ENCODE data around the gene RAPGEF4.

Gene RAPGEF4

GRCh38 chr2:172869861-172870260, 134.2 kb downstream of the RAPGEF4 start:
- Histone ChIP-seq H3K9ac (no peak overlapping the region), H2AFZ (ENCODE audit: low read depth) (no peak overlapping the region), H4K20me1 (ENCODE audit: insufficient read depth) (no peaks in the 10 kb centered on the region), H3K4me2 (no peak overlapping the region), H3K27me3 (ENCODE audit: insufficient read depth, low read depth) (no peaks in the 10 kb centered on the region), H3K79me2 (ENCODE audit: insufficient read depth, low read depth) (no peaks in the 10 kb centered on the region), H3K4me1 (ENCODE audit: low read depth, poor library complexity, severe bottlenecking) (no peaks in the 10 kb centered on the region), H3K36me3 (ENCODE audit: insufficient read depth) (no peaks in the 10 kb centered on the region), H3K27ac (no peak overlapping the region), H3K4me3 (IDR thresholded peaks at IDR 0.05; ENCODE audit: insufficient read depth, low read depth, low read length) (no peak overlapping the region)
- no peak for TF ChIP-seq CTCF (conservative IDR thresholded peaks at IDR 0.05; ENCODE audit: low read depth, low read length)

- H3K36me3 ChIP-seq (ENCODE audit: insufficient read depth), result no peaks in the 10 kb centered on the region
- H3K27ac ChIP-seq, result no peak overlapping the region
- H4K20me1 ChIP-seq (ENCODE audit: insufficient read depth), result no peaks in the 10 kb centered on the region
- no peaks in the 10 kb centered on the region for H3K79me2 ChIP-seq (ENCODE audit: insufficient read depth, low read depth)
- no peak overlapping the region for H2AFZ ChIP-seq (ENCODE audit: low read depth)
- H3K4me1 ChIP-seq (ENCODE audit: low read depth, poor library complexity, severe bottlenecking), result no peaks in the 10 kb centered on the region
- H3K9ac ChIP-seq, result no peak overlapping the region
- no peak overlapping the region for H3K4me3 ChIP-seq (IDR thresholded peaks at IDR 0.05; ENCODE audit: insufficient read depth, low read depth, low read length)
- TF ChIP-seq CTCF (conservative IDR thresholded peaks at IDR 0.05; ENCODE audit: low read depth, low read length), result no peak
- H3K27me3 ChIP-seq (ENCODE audit: insufficient read depth, low read depth), result no peaks in the 10 kb centered on the region
- no peak overlapping the region for H3K4me2 ChIP-seq
Observed at GRCh38 chr2:172870396-172870795, 134.8 kb downstream of the RAPGEF4 start.

GRCh38 chr2:172877826-172878225, 142.2 kb downstream of the RAPGEF4 start:
- Histone ChIP-seq H3K27ac (no peak overlapping the region), H3K4me3 (IDR thresholded peaks at IDR 0.05; ENCODE audit: insufficient read depth, low read depth, low read length) (no peak overlapping the region), H2AFZ (ENCODE audit: low read depth) (no peak overlapping the region), H3K79me2 (ENCODE audit: insufficient read depth, low read depth) (no peaks in the 10 kb centered on the region), H4K20me1 (ENCODE audit: insufficient read depth) (no peaks in the 10 kb centered on the region), H3K9ac (no peak overlapping the region), H3K36me3 (ENCODE audit: insufficient read depth) (no peaks in the 10 kb centered on the region), H3K4me2 (no peak overlapping the region), H3K27me3 (ENCODE audit: insufficient read depth, low read depth) (no peaks in the 10 kb centered on the region), H3K4me1 (ENCODE audit: low read depth, poor library complexity, severe bottlenecking) (no peaks in the 10 kb centered on the region)
- no peak for TF ChIP-seq CTCF (conservative IDR thresholded peaks at IDR 0.05; ENCODE audit: low read depth, low read length)

GRCh38 chr2:172878260-172878659, 142.6 kb downstream of the RAPGEF4 start:
- H3K9ac ChIP-seq, result no peak overlapping the region
- H3K27me3 ChIP-seq (ENCODE audit: insufficient read depth, low read depth), result no peaks in the 10 kb centered on the region

More at GRCh38 chr2:172878260-172878659, 142.6 kb downstream of the RAPGEF4 start:
- Histone ChIP-seq H4K20me1 (ENCODE audit: insufficient read depth) (no peaks in the 10 kb centered on the region), H3K4me2 (no peak overlapping the region), H3K27ac (no peak overlapping the region), H3K36me3 (ENCODE audit: insufficient read depth) (no peaks in the 10 kb centered on the region), H3K79me2 (ENCODE audit: insufficient read depth, low read depth) (no peaks in the 10 kb centered on the region), H3K4me1 (ENCODE audit: low read depth, poor library complexity, severe bottlenecking) (no peaks in the 10 kb centered on the region), H2AFZ (ENCODE audit: low read depth) (no peak overlapping the region), H3K4me3 (IDR thresholded peaks at IDR 0.05; ENCODE audit: insufficient read depth, low read depth, low read length) (no peak overlapping the region)
- no peak for TF ChIP-seq CTCF (conservative IDR thresholded peaks at IDR 0.05; ENCODE audit: low read depth, low read length)

Data from KMS-11 (cell line).